SK-MEL-5 (cell line): ENCODE results near the gene GBF1. TPM values are rescaled to one million over a fixed set of nuclear protein-coding genes. Genes with fewer than 3 reads are reported as not detected.

Experiments used
- DNase-seq: peaks from one replicate; pipeline ENCODE4 v3.0.0-alpha.2; 2016; ENCODE audit warnings: low read depth, low spot score
- in situ Hi-C: cut with HindIII; loops from 2 replicates; pipeline ENCODE4 v1.10.0; 2016; ENCODE audit warnings: low sequenced_read_pairs, high pct_unique_total_duplicates, low pct_unique_long_range_greater_than_20kb
- total RNA-seq: library from RNA; depleted of rRNA; stranded (reverse); fragments of >200 nt; shearing (Covaris generic); gene quantifications from 2 replicates; pipeline ENCODE4 v1.2.3, GENCODE V29; 2014

The GBF1 gene
- total RNA-seq, 1 experiment from 2014 or later, result 14.6 TPM

GRCh38 chr10:102313221-102313896 lies 68.0 kb downstream of the GBF1 start:
- in situ Hi-C loops, result no loop called here
- no peak for DNase-seq

- in situ Hi-C loops, result no loop called here
- no peak for DNase-seq
Observed at GRCh38 chr10:102314801-102315200, 69.5 kb downstream of the GBF1 start.

DNA sequence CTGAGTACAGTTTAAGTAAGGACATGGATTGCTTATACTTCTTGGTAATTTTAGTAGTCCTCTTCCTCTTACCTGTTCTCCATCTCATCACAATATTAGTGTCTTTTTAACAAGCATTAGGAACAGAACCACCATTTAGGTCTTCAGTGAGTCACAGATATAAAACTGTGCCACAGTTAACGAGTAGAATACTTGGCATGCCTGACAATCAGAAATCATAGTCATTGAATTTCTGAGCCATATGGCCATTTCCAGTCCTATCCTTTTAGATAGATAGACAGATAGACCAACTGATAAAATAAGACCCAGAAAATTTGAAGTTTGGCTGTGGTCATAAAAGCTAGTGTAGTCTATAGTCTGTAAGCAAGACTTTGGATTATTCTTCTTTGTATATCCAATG lies 71.1 kb downstream of the GBF1 start:
- in situ Hi-C loops, result no loop called here
- no peak for DNase-seq

GRCh38 chr10:102322914-102323313 lies 77.6 kb downstream of the GBF1 start:
- in situ Hi-C loops, result no loop called here
- DNase-seq, result no peak

DNA sequence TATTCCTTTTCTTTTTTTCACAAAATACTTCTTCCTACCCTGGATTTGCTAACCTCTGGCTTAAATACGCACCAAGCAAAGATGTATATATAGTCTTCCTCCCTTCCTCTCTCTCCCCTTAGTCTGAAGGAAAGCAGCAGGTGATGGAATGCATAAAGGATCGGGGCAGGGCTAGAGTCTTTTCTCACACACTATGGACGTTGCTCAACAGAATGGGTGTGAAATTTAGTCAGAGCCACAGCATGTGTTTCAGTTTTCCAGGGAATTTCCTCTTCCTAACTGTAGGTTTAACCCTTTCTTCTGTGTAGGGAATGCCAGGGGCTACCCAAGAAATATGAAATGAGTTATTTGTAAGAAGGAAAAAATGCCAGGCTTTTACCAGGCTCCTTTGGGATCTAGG lies 78.7 kb downstream of the GBF1 start:
- in situ Hi-C loops, result no loop called here
- no peak for DNase-seq

- no peak for DNase-seq
Observed at GRCh38 chr10:102326031-102326430, 80.7 kb downstream of the GBF1 start.

DNA sequence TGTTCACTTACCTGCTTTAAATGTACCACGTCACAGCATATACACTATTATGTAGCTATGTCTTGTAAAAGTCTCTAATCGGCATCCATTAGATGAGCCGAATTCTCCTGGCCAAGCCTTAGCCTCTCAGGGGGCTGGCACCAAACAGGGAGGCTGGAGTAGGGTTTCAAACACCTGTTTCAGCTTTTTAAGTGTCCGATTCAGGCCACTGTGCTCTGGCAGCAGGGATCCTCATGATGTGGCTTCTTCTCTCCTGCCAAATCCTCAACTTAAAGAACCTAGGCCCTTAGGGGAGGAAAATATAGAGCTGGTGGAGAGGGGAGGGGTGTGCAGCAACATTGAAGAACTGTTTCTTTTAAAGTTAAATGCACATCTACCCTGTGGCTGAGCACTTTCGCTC lies 81.7 kb downstream of the GBF1 start:
- in situ Hi-C loops, result no loop called here
- no peak for DNase-seq

More at GRCh38 chr10:102326031-102326430, 80.7 kb downstream of the GBF1 start:
- in situ Hi-C loops, result no loop called here

GRCh38 chr10:102327641-102328040 lies 82.3 kb downstream of the GBF1 start:
- in situ Hi-C loops, result no loop called here
- DNase-seq, result peak; percentile 65

- in situ Hi-C loops, result no loop called here
- DNase-seq, result no peak
Observed at GRCh38 chr10:102332772-102333171, 87.4 kb downstream of the GBF1 start.

DNA sequence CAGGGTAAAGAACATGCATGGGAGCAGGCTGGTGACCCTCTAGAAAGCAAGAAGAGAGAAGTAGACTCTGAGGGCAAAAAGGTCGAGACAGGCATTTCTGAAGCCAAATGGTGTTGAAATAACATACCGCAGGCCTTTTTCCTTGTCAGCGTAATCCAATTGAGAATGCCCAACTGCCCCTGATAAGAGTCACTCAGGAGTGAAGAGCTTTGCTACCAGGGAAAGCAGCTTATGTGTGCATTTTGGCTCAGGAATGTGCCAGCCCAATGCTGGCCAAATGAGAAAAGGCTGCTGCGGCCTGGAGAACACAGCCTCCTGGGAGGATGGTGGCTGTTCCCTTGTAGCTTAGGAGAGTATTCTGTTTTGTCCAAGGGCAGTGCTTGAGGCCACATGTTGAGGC lies 88.8 kb downstream of the GBF1 start:
- DNase-seq, result no peak
- in situ Hi-C loops, result no loop called here

DNA sequence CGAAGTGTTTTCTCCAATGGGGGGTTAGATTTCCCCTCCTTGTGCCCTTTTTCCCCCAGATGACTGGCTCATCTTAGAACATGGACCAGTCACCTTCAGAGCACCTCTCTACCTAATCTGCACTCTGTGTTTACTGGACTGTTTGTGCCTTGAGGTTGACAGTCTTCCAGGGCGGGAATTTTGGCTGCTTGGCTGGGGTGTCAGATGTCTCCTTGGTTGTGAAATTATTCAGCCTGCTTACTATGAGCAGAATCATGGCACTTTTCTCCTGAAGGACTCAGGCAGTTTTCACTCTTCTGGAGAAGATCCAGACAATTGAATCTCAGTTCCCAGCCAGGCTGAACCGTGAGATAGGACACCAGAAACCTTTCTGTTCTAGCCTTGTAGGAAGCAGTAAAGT lies 89.9 kb downstream of the GBF1 start:
- in situ Hi-C loops, result no loop called here
- no peak for DNase-seq

DNA sequence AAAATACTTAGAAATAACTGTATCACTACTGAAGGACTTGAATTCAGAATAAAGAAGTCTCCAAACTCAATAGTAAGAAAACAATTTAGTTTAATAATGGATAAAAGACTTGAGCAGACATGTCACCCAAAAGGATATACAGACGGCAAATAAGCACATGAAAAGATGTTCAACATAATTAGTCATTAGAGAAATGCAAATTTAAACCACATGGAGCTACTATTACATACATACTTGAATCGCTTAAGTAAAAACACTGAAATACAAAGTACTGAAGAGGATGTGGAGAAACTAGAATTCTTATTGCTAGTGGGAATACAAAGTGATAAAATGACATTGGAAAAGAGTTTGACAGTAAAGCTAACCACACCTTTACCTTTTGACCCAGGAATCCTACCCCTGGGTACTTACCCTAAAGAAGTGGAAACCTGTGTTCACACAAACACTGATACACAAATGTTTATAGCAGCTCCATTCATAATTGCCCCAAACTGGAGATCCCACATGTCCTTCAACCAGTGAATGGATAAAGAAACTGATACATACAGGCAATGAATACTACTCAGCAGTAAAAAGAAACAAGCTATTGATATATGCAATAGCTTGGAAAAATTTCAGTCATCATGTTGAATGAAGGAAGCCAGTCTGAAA lies 95.8 kb downstream of the GBF1 start:
- DNase-seq, result peak; percentile 29
- in situ Hi-C loops, result no loop called here

- in situ Hi-C loops, result no loop called here
Observed at GRCh38 chr10:102342458-102342857, 97.1 kb downstream of the GBF1 start.

DNA sequence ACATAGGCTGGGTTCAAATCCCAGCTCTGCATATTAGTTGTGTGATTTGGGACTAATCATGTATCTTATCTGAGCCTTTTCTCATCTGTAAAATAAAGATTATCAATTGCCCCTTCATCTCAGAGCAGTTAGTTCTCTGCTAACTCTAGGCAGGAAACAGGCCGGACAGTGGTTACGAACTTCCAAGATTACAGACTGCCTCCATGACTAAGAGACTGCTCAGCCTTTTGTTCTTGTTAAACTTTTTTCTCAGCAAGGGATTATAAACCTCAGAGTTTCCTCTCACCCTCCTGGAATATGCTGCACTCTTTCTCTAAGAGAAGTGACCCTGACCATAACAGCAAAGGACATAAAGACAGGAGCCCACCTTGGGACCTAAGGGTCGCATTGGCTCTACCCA lies 97.6 kb downstream of the GBF1 start:
- DNase-seq, result no peak
- in situ Hi-C loops, result no loop called here

More at GRCh38 chr10:102342458-102342857, 97.1 kb downstream of the GBF1 start:
- no peak for DNase-seq

- no peak for DNase-seq
- in situ Hi-C loops, result no loop called here
Observed at GRCh38 chr10:102344067-102344466, 98.7 kb downstream of the GBF1 start.

GRCh38 chr10:102347236-102347828 lies 102.0 kb downstream of the GBF1 start:
- in situ Hi-C loops, result no loop called here
- peak; percentile 59 for DNase-seq

- peak; percentile 74 for DNase-seq
- in situ Hi-C loops, result no loop called here
Observed at GRCh38 chr10:102352066-102352715, 106.9 kb downstream of the GBF1 start.

DNA sequence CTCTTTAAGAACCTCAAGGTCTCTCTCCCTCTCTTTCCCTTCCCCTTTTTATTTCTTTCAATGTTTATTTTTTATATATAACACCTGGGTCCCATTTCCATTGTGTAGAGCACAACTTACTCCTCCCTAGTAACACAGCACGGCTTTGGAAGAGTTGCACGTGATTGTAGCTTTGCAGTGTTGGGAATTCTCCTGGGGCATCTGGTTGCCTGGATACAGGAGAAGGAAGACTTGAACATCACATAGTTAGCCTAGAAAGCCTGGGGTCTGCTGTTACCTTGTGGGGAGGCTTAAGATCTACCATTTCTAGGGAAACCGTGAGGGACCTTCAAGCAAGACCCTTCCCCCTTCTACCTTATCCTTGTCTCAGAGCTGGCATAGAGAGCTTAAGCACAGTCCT lies 109.1 kb downstream of the GBF1 start:
- DNase-seq, result no peak
- in situ Hi-C loops, result no loop called here
